Peyer's patch (tissue), 4 donors: ENCODE data around the gene SH3PXD2B.

ENCODE experiments used
- CTCF ChIP-seq, 6 experiments: fragments of 450-650 bp in 4 of 6; fragments of 200-600 bp in 2 of 6; sonication (generic) in 1 of 6; IDR thresholded peaks; one replicate each; pipeline ENCODE4 v1.5.1; 2017 to 2019; ENCODE audit warnings: antibody characterized with exemption in 6 of 6, mild to moderate bottlenecking in 3 of 6, moderate library complexity in 1 of 6
- POLR2A ChIP-seq, 2 donors: fragments of 450-650 bp; IDR thresholded peaks; one replicate each; pipeline ENCODE4 v1.5.1; 2017; ENCODE audit warnings: antibody characterized with exemption in 2 of 2, mild to moderate bottlenecking in 2 of 2, moderate library complexity in 2 of 2

GRCh38 chr5:172433071-172433470, 21.3 kb downstream of the SH3PXD2B start:
- TF ChIP-seq CTCF (IDR thresholded peaks at IDR 0.05) (no peak), POLR2A (IDR thresholded peaks at IDR 0.05) (no peak)
